AG10803 (cell line): ENCODE measurements around the gene INPP4A.

Experiments used
- DNase-seq: peaks from one replicate; pipeline ENCODE4 v3.0.0; 2010; ENCODE audit warnings: low read depth
- H3K4me3 ChIP-seq: 2 replicates; pipeline ENCODE4 v1.5.1; 2011; ENCODE audit warnings: mild to moderate bottlenecking, low read length, control low read depth
- TF ChIP-seq, protein P1 (sequence below): conservative IDR thresholded peaks from 2 replicates; pipeline ENCODE4 v1.5.1; 2011; ENCODE audit warnings: mild to moderate bottlenecking, low read length, control low read depth, inconsistent platforms

The INPP4A gene

GRCh38 chr2:98519851-98520250 is 75.2 kb downstream of the INPP4A start:
- TF ChIP-seq, protein P1, sequence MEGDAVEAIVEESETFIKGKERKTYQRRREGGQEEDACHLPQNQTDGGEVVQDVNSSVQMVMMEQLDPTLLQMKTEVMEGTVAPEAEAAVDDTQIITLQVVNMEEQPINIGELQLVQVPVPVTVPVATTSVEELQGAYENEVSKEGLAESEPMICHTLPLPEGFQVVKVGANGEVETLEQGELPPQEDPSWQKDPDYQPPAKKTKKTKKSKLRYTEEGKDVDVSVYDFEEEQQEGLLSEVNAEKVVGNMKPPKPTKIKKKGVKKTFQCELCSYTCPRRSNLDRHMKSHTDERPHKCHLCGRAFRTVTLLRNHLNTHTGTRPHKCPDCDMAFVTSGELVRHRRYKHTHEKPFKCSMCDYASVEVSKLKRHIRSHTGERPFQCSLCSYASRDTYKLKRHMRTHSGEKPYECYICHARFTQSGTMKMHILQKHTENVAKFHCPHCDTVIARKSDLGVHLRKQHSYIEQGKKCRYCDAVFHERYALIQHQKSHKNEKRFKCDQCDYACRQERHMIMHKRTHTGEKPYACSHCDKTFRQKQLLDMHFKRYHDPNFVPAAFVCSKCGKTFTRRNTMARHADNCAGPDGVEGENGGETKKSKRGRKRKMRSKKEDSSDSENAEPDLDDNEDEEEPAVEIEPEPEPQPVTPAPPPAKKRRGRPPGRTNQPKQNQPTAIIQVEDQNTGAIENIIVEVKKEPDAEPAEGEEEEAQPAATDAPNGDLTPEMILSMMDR = no peak
- no peak for DNase-seq
- H3K4me3 ChIP-seq = no peak overlapping the region

DNA sequence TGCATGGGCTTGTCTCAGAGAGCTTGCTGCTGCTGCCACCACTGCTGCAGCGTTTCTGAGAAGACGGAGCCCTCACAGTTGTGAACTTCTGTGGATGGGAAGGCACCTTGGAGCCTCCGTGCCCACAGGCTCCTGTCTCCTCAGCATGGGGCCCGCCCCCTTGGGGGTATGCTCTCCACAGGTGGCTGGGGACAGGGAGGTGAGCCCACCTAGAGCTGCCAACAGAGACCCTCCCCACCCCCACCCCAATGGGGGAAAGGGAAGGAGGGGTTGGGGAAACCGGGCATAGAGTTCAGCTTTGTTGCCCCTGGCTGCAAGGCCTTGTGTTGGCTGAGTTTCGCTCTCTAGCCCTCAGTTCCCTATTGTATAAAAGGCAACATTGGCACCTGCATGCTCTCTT is 76.1 kb downstream of the INPP4A start:
- no peak overlapping the region for H3K4me3 ChIP-seq
- TF ChIP-seq, protein P1 = no peak
- DNase-seq = no peak

DNA sequence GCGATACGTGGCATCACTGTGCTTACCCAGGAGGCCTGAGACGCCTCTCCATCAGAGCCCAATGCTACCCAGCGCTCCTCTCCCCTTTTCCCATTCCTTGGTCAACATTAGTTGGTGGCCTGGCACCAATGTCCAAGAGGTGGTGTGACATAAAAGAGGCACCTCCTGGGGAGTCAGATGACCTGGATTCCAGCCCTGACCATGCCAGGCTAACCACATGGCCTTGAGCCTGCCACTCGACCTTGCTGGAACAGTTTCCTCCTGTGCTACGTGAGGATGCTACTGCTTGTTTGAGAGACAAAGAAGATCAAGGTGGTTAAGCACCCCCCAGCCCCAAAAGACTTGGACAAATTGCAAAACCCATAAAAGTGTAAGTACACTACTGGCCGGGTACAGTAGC is 76.6 kb downstream of the INPP4A start:
- no peak for DNase-seq
- no peak overlapping the region for H3K4me3 ChIP-seq
- TF ChIP-seq, protein P1 = no peak

DNA sequence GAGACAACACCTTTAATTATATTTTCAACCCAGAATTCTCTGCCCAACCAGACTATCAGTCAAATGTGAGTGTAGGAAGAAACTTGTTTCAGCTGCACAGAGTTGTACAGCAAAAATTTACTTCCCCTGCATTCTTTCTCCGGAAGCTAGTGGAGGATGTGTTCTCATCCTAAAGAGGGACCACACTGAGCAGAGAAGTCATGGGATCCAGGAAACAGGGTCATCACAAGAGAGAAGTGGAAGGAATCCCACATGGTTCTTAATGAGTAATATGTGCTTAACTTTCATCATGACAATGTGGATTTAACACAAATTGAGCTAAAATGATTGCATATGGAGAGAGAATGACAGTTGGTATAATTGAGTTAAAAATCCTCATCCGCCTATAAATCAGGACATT is 78.2 kb downstream of the INPP4A start:
- no peak overlapping the region for H3K4me3 ChIP-seq
- TF ChIP-seq, protein P1 = no peak
- DNase-seq = no peak

DNA sequence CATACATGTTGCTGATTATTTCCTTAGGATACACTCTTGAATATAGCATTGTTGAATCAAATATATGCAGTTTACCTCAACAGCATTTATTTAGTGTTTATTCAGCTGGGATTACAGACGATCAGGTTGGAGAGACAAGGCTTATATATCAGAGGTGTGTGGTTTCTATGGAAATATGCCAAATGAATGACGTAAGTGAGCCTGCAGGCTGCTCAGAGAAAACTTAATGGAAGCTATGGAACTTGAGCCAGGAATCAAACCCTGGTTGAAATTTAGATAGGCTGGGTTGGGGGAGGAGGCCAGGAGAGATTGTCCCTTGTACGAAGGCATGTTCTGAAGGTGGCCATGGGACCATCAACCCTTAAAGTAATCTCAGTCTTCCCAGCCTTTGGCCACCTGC is 79.5 kb downstream of the INPP4A start:
- H3K4me3 ChIP-seq = no peak overlapping the region
- no peak for DNase-seq
- TF ChIP-seq, protein P1 = no peak

GRCh38 chr2:98528349-98528748 is 83.7 kb downstream of the INPP4A start:
- H3K4me3 ChIP-seq = no peak overlapping the region
- DNase-seq = no peak
- TF ChIP-seq, protein P1 = no peak

GRCh38 chr2:98530114-98530513 is 85.5 kb downstream of the INPP4A start:
- TF ChIP-seq, protein P1 = no peak
- no peak overlapping the region for H3K4me3 ChIP-seq
- no peak for DNase-seq
